GM12878 (cell line): ENCODE data around the gene LDB2. TPM values are rescaled to one million over a fixed set of nuclear protein-coding genes. Genes with fewer than 3 reads are reported as not detected.

Experiments
- ATAC-seq: fragments of 200-7000 bp; cut with Tn5 transposase; 3 replicates; pipeline ENCODE4 v1.9.1; 2020; ENCODE audit warnings: mild to moderate bottlenecking, moderate library complexity
- BruUV-seq: library from RNA; stranded (reverse); fragments of 400-500 nt; replicated peaks from 2 replicates; lab custom pipeline; 2021; lab: Mats Ljungman, UMichigan
- CTCF ChIA-PET: fragments of 300-600 bp; sonication (Branson Sonifier 250); formaldehyde crosslinking; extraction: SDS; loops from one replicate; lab custom pipeline; 2021; ENCODE audit warnings: inconsistent platforms; lab: Yijun Ruan, JAX
- POLR2A ChIA-PET: fragments of 350-600 bp; formaldehyde crosslinking; extraction: SDS; loops from one replicate; lab custom pipeline; 2021; ENCODE audit warnings: inconsistent platforms; lab: Charles Lee
- RAD21 ChIA-PET: fragments of 300-600 bp; sonication (Branson Sonifier 250); formaldehyde crosslinking; loops from one replicate; lab custom pipeline; 2023; ENCODE audit warnings: antibody characterized with exemption; ENCODE audit not compliant: unreplicated experiment; lab: Charles Lee
- SMC1A ChIA-PET: fragments of 300-600 bp; sonication (Branson Sonifier 250); formaldehyde crosslinking; loops from one replicate; lab custom pipeline; 2023; ENCODE audit not compliant: unreplicated experiment, uncharacterized antibody; lab: Charles Lee
- DNase-seq: peaks from one replicate; pipeline ENCODE4 v3.0.0-alpha.2; 2011; ENCODE audit warnings: low read depth, low spot score
- FAIRE-seq: peaks from 3 replicates; lab custom pipeline; 2011; peaks lifted over from hg19 to GRCh38; lab: Jason Lieb, UNC
- H2AFZ ChIP-seq: 2 replicates; pipeline ENCODE4 v1.6.0; 2011; ENCODE audit warnings: low read depth, low read length, control low read depth; ENCODE audit not compliant: control insufficient read depth
- H3K27ac ChIP-seq: 2 replicates; pipeline ENCODE4 v1.5.1; 2011; ENCODE audit warnings: control low read depth; ENCODE audit not compliant: control insufficient read depth, insufficient read depth
- H3K27me3 ChIP-seq, 2 experiments: replicated peaks in 1 of 2; 2 replicates each; pipeline versions ENCODE4 v1.6.0 to v1.6.1; 2011; ENCODE audit warnings: low read length in 1 of 2; ENCODE audit not compliant: control insufficient read depth in 2 of 2, insufficient read depth in 2 of 2
- H3K36me3 ChIP-seq, 2 experiments: 2 replicates each; pipeline ENCODE4 v1.5.1; 2011; ENCODE audit warnings: low read length in 1 of 2; ENCODE audit not compliant: control insufficient read depth in 2 of 2, insufficient read depth in 2 of 2
- H3K4me1 ChIP-seq: 2 replicates; pipeline ENCODE4 v1.6.1; 2011; ENCODE audit warnings: mild to moderate bottlenecking, low read length, moderate library complexity, mixed read lengths; ENCODE audit not compliant: control insufficient read depth, insufficient read depth
- H3K4me2 ChIP-seq: 2 replicates; pipeline ENCODE4 v1.6.0; 2011; ENCODE audit warnings: control low read depth; ENCODE audit not compliant: control insufficient read depth, insufficient read depth
- H3K4me3 ChIP-seq: fragments of 200-600 bp; sonication (generic); 2 replicates; pipeline ENCODE4 v1.5.1; 2016
- H3K79me2 ChIP-seq: 2 replicates; pipeline ENCODE4 v1.6.0; 2011; ENCODE audit warnings: low read length; ENCODE audit not compliant: control insufficient read depth, insufficient read depth
- H3K9ac ChIP-seq: 2 replicates; pipeline ENCODE4 v1.8.0; 2011; ENCODE audit warnings: low read length, control low read depth, mixed read lengths; ENCODE audit not compliant: control insufficient read depth, insufficient read depth
- H3K9me3 ChIP-seq: replicated peaks from 3 replicates; pipeline ENCODE4 v1.5.1; 2011; ENCODE audit warnings: mild to moderate bottlenecking, low read length; ENCODE audit not compliant: control insufficient read depth, insufficient read depth
- H4K20me1 ChIP-seq: 2 replicates; pipeline ENCODE4 v1.6.0; 2011; ENCODE audit not compliant: control insufficient read depth, insufficient read depth
- ASH2L ChIP-seq: fragments of 300-600, 200-600 bp; sonication (generic); IDR thresholded peaks from 2 replicates; pipeline ENCODE4 v1.6.1; 2017; ENCODE audit warnings: low read depth, mild to moderate bottlenecking, borderline replicate concordance
- FOXK2 ChIP-seq: fragments of 450-650 bp; IDR thresholded peaks from 2 replicates; pipeline ENCODE4 v1.6.1; 2017; ENCODE audit warnings: mild to moderate bottlenecking, moderate library complexity
- KLF5 ChIP-seq: fragments of 450-650 bp; IDR thresholded peaks from 2 replicates; pipeline ENCODE4 v1.6.1; 2014; ENCODE audit warnings: mild to moderate bottlenecking; ENCODE audit not compliant: partially characterized antibody
- MEF2A ChIP-seq: IDR thresholded peaks from 2 replicates; pipeline ENCODE4 v1.6.1; 2011; ENCODE audit warnings: low read depth, mild to moderate bottlenecking, low read length, moderate library complexity; ENCODE audit not compliant: insufficient read depth
- MTA2 ChIP-seq: fragments of 450-650 bp; IDR thresholded peaks from 2 replicates; pipeline ENCODE4 v1.6.1; 2016; ENCODE audit warnings: low read depth, mild to moderate bottlenecking, moderate library complexity
- MXI1 ChIP-seq: fragments of 150-350 bp; IDR thresholded peaks from 2 replicates; pipeline ENCODE4 v1.6.1; 2011; ENCODE audit warnings: low read depth, mild to moderate bottlenecking, inconsistent platforms, low read length, improper control_type of control experiment
- NFIC ChIP-seq: IDR thresholded peaks from 2 replicates; pipeline ENCODE4 v1.6.1; 2012; ENCODE audit warnings: low read depth, mild to moderate bottlenecking, inconsistent platforms, low read length, moderate library complexity
- POLR2AphosphoS2 ChIP-seq: IDR thresholded peaks from 2 replicates; pipeline ENCODE4 v1.6.1; 2011; ENCODE audit warnings: low read depth, mild to moderate bottlenecking, low read length, improper control_type of control experiment, moderate library complexity
- RCOR1 ChIP-seq: conservative IDR thresholded peaks from 2 replicates; pipeline ENCODE4 v1.6.1; 2012; ENCODE audit warnings: low read depth, low read length, improper control_type of control experiment
- ZNF24 ChIP-seq: fragments of 450-650 bp; IDR thresholded peaks from 2 replicates; pipeline ENCODE4 v1.6.1; 2017; ENCODE audit warnings: antibody characterized with exemption, mild to moderate bottlenecking
- WGBS: methylation state at CpG from one replicate; pipeline ENCODE4 v1.1.6; 2016; ENCODE audit warnings: low lambda C conversion rate; ENCODE audit not compliant: insufficient replicate concordance, insufficient coverage; ENCODE audit errors: missing lambda C conversion rate; 5-methylcytosine and 5-hydroxymethylcytosine counted together
- in situ Hi-C: fragments of 300-500 bp; cut with MboI; formaldehyde crosslinking; loops from 9 replicates; pipeline ENCODE4 v1.14.3; 2018; ENCODE audit warnings: mixed read lengths
- intact Hi-C: fragments of 100-400 bp; cut with micrococcal nuclease; formaldehyde crosslinking; loops from one replicate; pipeline ENCODE4 v1.14.2; 2022; ENCODE audit not compliant: unreplicated experiment
- polyA plus RNA-seq, 11 experiments: library from polyadenylated mRNA; depleted of rRNA in 4 of 11; unstranded in 6 of 11; stranded (reverse) in 5 of 11; fragments of >200 nt; fragmentation: Nextera tagmentation in 4 of 11; fragmentation: Illumina TruSeq in 1 of 11; extraction: Ambion mirVana in 4 of 11; extraction: Trizol in 1 of 11; gene quantifications; 1 replicate in 1 of 11; 2 replicates in 10 of 11; pipeline versions ENCODE4 v1.2.1 to v1.2.3, GENCODE V29; 2011 to 2016; ENCODE audit warnings: inconsistent platforms in 2 of 11, missing spikeins in 2 of 11, low read depth in 1 of 11
- total RNA-seq, 4 experiments: library from RNA; depleted of rRNA in 3 of 4; stranded (reverse); fragments of >200 nt in 3 of 4; fragmentation: Illumina TruSeq in 1 of 4; extraction: Trizol in 1 of 4; gene quantifications; 2 replicates each; pipeline versions ENCODE4 v1.2.1 to v1.2.3, GENCODE V29; 2013 to 2021

The LDB2 gene
- total and polyA plus RNA-seq, 10 of the 15 experiments (the other 5 are each of a cell fraction or from before 2014, with no cell fraction given) = 0.15 TPM; not detected in 9

- TF ChIP-seq ASH2L (no peak), KLF5 (no peak), POLR2AphosphoS2 (no peak), MXI1 (no peak), MTA2 (no peak), RCOR1 (no peak), NFIC (no peak), MEF2A (no peak), ZNF24 (no peak), FOXK2 (no peak)
- no peaks in the 10 kb centered on the region for H3K9me3 ChIP-seq
- no peak for ATAC-seq
- no peak for DNase-seq
- no peaks in the 10 kb centered on the region for H3K27me3 ChIP-seq
- H3K36me3 ChIP-seq = no peaks in the 10 kb centered on the region
- no peak overlapping the region for H3K27ac ChIP-seq
- H2AFZ ChIP-seq = no peak overlapping the region
- ChIA-PET CTCF (no interaction called here), SMC1A (no interaction called here), RAD21 (no interaction called here), POLR2A (no interaction called here)
- H3K9ac ChIP-seq = no peak overlapping the region
- no peak overlapping the region for H3K4me2 ChIP-seq
- FAIRE-seq = no peak
- H3K4me1 ChIP-seq = no peaks in the 10 kb centered on the region
- intact Hi-C loops (no loop called here), in situ Hi-C loops (loop anchor here (10.0 kb wide), 1 partner anchor 60 kb away; no protein-coding TSS in a partner anchor)
- no peak overlapping the region for H3K4me3 ChIP-seq
- no peaks in the 10 kb centered on the region for H4K20me1 ChIP-seq
- no peaks in the 10 kb centered on the region for H3K79me2 ChIP-seq
- BruUV-seq = no TSS peak
- 93% methylated on average over 1 of the region's 1 CpG for WGBS
Measured at GRCh38 chr4:16894406-16894805, 4.0 kb downstream of the LDB2 start.
